Stimulated activated CD4-positive, alpha-beta T cell treated with anti-CD3 and anti-CD28 coated beads, Interleukin-2, amount 100 ng/mL, for 24 hours (primary cell): ENCODE results near the gene APOA4.

ENCODE experiments used
- DNase-seq, 2 donors: peaks; one replicate each; pipeline ENCODE4 v3.0.0-alpha.2; 2020

The APOA4 gene

GRCh38 chr11:116823031-116823843, at the start of gene APOA4:
TSS of gene APOA4 (minus strand) at chr11:116823304. CDS start at chr11:116823191, 113 bp downstream.
- DNase-seq, result no peak

- no peak for DNase-seq
These were observed 48.1 kb upstream of the APOA4 start for GRCh38 chr11:116871248-116871647.

- DNase-seq, result no peak
These were observed 47.0 kb upstream of the APOA4 start for GRCh38 chr11:116870054-116870453.

GRCh38 chr11:116869610-116870009, 46.5 kb upstream of the APOA4 start:
- no peak for DNase-seq

GRCh38 chr11:116868066-116868465, 45.0 kb upstream of the APOA4 start:
- DNase-seq, result no peak

GRCh38 chr11:116867619-116868018, 44.5 kb upstream of the APOA4 start:
- DNase-seq, result no peak

- no peak for DNase-seq
These were observed 43.8 kb upstream of the APOA4 start for GRCh38 chr11:116866804-116867455.

- no peak for DNase-seq
These were observed 42.6 kb upstream of the APOA4 start for GRCh38 chr11:116865696-116866095.

GRCh38 chr11:116864531-116864930, 41.4 kb upstream of the APOA4 start:
- DNase-seq, result no peak

- DNase-seq, result no peak
These were observed 39.8 kb upstream of the APOA4 start for GRCh38 chr11:116862951-116863350.

GRCh38 chr11:116862185-116862584, 39.1 kb upstream of the APOA4 start:
- DNase-seq, result no peak

GRCh38 chr11:116861539-116861938, 38.4 kb upstream of the APOA4 start:
- DNase-seq, result no peak

- DNase-seq, result no peak
These were observed 37.2 kb upstream of the APOA4 start for GRCh38 chr11:116860303-116860702.

GRCh38 chr11:116859175-116859574, 36.1 kb upstream of the APOA4 start:
- DNase-seq, result no peak

- no peak for DNase-seq
These were observed 34.8 kb upstream of the APOA4 start for GRCh38 chr11:116857936-116858335.

GRCh38 chr11:116857316-116857715, 34.2 kb upstream of the APOA4 start:
- DNase-seq, result no peak

GRCh38 chr11:116856423-116856822, 33.3 kb upstream of the APOA4 start:
- DNase-seq, result no peak

GRCh38 chr11:116855413-116855812, 32.3 kb upstream of the APOA4 start:
- DNase-seq, result no peak

- DNase-seq, result peak; percentile 38 to 63
These were observed 30.5 kb upstream of the APOA4 start for GRCh38 chr11:116853461-116854073.

- no peak for DNase-seq
These were observed 29.3 kb upstream of the APOA4 start for GRCh38 chr11:116852261-116853031.

GRCh38 chr11:116851626-116852025, 28.5 kb upstream of the APOA4 start:
- peak; percentile 31 to 45 for DNase-seq

- no peak for DNase-seq
These were observed 26.4 kb upstream of the APOA4 start for GRCh38 chr11:116849486-116849885.

GRCh38 chr11:116849060-116849459, 26.0 kb upstream of the APOA4 start:
- DNase-seq, result no peak
